Measurements from ENCODE around the gene HMGCS1. TPM values are rescaled to one million over a fixed set of nuclear protein-coding genes. Genes with fewer than 3 reads are reported as not detected.

Gene HMGCS1
- total and polyA plus RNA-seq, 2 of the 13 experiments (the other 11 are each of a cell fraction or from before 2014, with no cell fraction given) = 56.8 to 318 TPM

DNA sequence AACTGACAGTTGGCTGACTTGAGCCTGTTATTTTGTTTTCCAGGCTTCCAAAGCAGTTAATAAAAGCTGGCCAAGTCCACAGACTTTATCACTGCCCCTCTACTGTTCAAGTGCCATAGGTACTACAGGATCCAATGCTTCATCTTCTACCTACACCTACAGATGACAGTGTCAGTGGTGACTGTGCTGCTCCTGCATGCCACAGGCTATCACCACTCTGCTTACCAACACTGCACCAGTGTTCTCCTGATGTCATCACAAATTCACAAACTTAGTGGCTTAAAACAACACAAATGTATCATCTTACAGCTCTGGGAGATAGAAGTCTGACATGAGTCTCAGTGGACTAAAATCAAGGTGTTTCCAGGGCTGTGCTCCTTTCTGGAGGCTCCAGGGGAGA, 26.6 kb downstream of the HMGCS1 start:
- Histone ChIP-seq H3K36me3 (replicated peaks in 1 of 2; ENCODE audit: control insufficient read depth in 1 of 2, insufficient read depth in 2 of 2, low read length in 2 of 2) (peaks cover 2 to 15% of the 10 kb centered on the region in 2 experiments), H3K4me1 (ENCODE audit: insufficient read depth, low read length) (no peaks in the 10 kb centered on the region), H3K9me3 (ENCODE audit: low read length) (no peaks in the 10 kb centered on the region), H3K79me2 (ENCODE audit: insufficient read depth, low read length) (no peaks in the 10 kb centered on the region), H3K27ac (ENCODE audit: extremely low read length, insufficient read depth, low read length) (peak overlapping the region; percentile 16), H3K4me2 (ENCODE audit: low read depth, low read length) (no peak overlapping the region), H3K27me3 (ENCODE audit: control insufficient read depth in 1 of 2, insufficient read depth in 2 of 2, low read length in 2 of 2) (no peaks in the 10 kb centered on the region; a peak in 1 of 5 replicates), H4K20me1 (ENCODE audit: insufficient read depth, low read length) (peaks cover 10% of the 10 kb centered on the region), H3K4me3 (replicated peaks in 1 of 3; ENCODE audit: insufficient read depth in 1 of 3, low read depth in 2 of 3, low read length in 3 of 3) (no peak overlapping the region), H3K9ac (ENCODE audit: insufficient read depth, low read depth, low read length) (no peak overlapping the region), H2AFZ (ENCODE audit: low read length) (no peak overlapping the region)
- BruUV-seq (replicated peaks) = no TSS peak
- in situ Hi-C loops (cut with HindIII; ENCODE audit: extremely low pct_ligation_motif_present, low pct_unique_long_range_greater_than_20kb) (no loop called here), intact Hi-C loops (cut with micrococcal nuclease; ENCODE audit: unreplicated experiment) (no loop called here)
- CTCF ChIA-PET (ENCODE audit: low intra/inter-chr PET ratio, low total read pairs) = no interaction called here
- TF ChIP-seq NCOA5 (CRISPR knock-in tag; IDR thresholded peaks at IDR 0.05) = peak; percentile 82; the same call in 1 of the 2 replicates
- TF ChIP-seq POLR2G (IDR thresholded peaks at IDR 0.05; ENCODE audit: low read depth, low read length) = peak; percentile 25; the same call in 1 of the 2 replicates
- TF ChIP-seq POLR2AphosphoS2 (IDR thresholded peaks at IDR 0.05; ENCODE audit: low read depth, low read length) = peak; percentile 46; the same call in 1 of the 2 replicates
- TF ChIP-seq, protein P1, sequence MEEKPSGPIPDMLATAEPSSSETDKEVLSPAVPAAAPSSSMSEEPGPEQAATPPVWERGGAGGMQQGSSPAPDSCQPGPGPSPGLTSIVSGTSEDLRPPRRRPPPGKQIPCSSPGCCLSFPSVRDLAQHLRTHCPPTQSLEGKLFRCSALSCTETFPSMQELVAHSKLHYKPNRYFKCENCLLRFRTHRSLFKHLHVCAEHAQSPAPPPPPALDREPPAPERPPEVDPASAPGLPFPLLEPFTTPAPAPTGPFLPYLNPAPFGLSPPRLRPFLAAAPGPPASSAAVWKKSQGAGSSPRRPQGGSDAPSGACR (CRISPR knock-in tag; IDR thresholded peaks at IDR 0.05) = 0 out of 2 replicates have a peak, but pooled peaks have one; percentile 31
- peak; percentile 34; the same call in 1 of the 2 replicates for TF ChIP-seq PAF1 (CRISPR knock-in tag; IDR thresholded peaks at IDR 0.05)
- TF ChIP-seq RFX1 (IDR thresholded peaks at IDR 0.05) = no peak
- TF ChIP-seq, protein P2, sequence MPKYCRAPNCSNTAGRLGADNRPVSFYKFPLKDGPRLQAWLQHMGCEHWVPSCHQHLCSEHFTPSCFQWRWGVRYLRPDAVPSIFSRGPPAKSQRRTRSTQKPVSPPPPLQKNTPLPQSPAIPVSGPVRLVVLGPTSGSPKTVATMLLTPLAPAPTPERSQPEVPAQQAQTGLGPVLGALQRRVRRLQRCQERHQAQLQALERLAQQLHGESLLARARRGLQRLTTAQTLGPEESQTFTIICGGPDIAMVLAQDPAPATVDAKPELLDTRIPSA (CRISPR knock-in tag; IDR thresholded peaks at IDR 0.05; ENCODE audit: borderline replicate concordance) = no peak
- TF ChIP-seq, protein P3, sequence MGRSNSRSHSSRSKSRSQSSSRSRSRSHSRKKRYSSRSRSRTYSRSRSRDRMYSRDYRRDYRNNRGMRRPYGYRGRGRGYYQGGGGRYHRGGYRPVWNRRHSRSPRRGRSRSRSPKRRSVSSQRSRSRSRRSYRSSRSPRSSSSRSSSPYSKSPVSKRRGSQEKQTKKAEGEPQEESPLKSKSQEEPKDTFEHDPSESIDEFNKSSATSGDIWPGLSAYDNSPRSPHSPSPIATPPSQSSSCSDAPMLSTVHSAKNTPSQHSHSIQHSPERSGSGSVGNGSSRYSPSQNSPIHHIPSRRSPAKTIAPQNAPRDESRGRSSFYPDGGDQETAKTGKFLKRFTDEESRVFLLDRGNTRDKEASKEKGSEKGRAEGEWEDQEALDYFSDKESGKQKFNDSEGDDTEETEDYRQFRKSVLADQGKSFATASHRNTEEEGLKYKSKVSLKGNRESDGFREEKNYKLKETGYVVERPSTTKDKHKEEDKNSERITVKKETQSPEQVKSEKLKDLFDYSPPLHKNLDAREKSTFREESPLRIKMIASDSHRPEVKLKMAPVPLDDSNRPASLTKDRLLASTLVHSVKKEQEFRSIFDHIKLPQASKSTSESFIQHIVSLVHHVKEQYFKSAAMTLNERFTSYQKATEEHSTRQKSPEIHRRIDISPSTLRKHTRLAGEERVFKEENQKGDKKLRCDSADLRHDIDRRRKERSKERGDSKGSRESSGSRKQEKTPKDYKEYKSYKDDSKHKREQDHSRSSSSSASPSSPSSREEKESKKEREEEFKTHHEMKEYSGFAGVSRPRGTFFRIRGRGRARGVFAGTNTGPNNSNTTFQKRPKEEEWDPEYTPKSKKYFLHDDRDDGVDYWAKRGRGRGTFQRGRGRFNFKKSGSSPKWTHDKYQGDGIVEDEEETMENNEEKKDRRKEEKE (IDR thresholded peaks at IDR 0.05) = no peak
- TF ChIP-seq, protein P4, sequence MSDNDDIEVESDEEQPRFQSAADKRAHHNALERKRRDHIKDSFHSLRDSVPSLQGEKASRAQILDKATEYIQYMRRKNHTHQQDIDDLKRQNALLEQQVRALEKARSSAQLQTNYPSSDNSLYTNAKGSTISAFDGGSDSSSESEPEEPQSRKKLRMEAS (IDR thresholded peaks at IDR 0.05) = 0 out of 2 replicates have a peak, but pooled peaks have one; percentile 8
- TF ChIP-seq POLR2A (IDR thresholded peaks at IDR 0.05; ENCODE audit: insufficient read depth in 1 of 2, low read depth in 2 of 2, low read length in 2 of 2) = peak; percentile 38 to 57
- POLR2A ChIA-PET = interaction anchor here (1.4 kb wide), 1 partner anchor 197 kb away, joined by 5 read pairs; no protein-coding TSS in a partner anchor
- ATAC-seq = peak; percentile 43
- FAIRE-seq = no peak
- DNase-seq (ENCODE audit: low spot score) = no peak
